Measurements from ENCODE around the gene NEUROD4. TPM values are rescaled to one million over a fixed set of nuclear protein-coding genes. Genes with fewer than 3 reads are reported as not detected.

NEUROD4 gene
- total and polyA plus RNA-seq, 10 of the 15 experiments (the other 5 are each of a cell fraction or from before 2014, with no cell fraction given) = 0.06 TPM; not detected in 9

DNA sequence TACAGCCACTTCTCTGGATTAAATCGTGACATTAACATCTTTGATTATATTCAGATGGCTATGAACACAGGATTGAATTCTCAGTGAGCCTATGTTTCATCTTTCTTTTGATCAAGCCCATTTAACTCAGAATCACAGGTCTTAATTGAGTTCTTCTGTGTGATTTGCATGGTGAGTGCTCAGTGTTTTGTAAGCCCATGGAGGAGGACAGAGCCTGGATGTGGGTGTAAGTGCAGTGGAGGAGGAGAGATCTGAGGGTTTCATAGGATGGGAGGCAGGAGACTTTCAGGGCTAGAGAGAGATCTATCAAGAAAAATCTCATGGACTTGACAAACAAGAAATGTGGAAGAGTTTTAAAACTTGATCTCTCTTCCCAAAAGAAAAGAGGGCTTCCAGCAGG, 29.9 kb upstream of the NEUROD4 start:
- ATAC-seq (no peak), FAIRE-seq (no peak), DNase-seq (ENCODE audit: low read depth, low spot score) (no peak)
- no peaks in the 10 kb centered on the region; the same call in 2 of the 3 replicates for H3K9me3 ChIP-seq (replicated peaks; ENCODE audit: control insufficient read depth, insufficient read depth, low read length)
- ChIA-PET RAD21 (ENCODE audit: unreplicated experiment) (no interaction called here), SMC1A (ENCODE audit: uncharacterized antibody, unreplicated experiment) (no interaction called here), CTCF (interaction anchor here (1.1 kb wide), 1 partner anchor 83 kb away, joined by 3 read pairs; no protein-coding TSS in a partner anchor), POLR2A (no interaction called here)
- no peaks in the 10 kb centered on the region for H4K20me1 ChIP-seq (ENCODE audit: control insufficient read depth, insufficient read depth)
- TF ChIP-seq EGR1 (IDR thresholded peaks at IDR 0.05; ENCODE audit: borderline replicate concordance in 1 of 2, low read depth in 2 of 2, low read length in 2 of 2) (no peak), BRCA1 (IDR thresholded peaks at IDR 0.05; ENCODE audit: low read depth, low read length) (no peak), MYB (IDR thresholded peaks at IDR 0.05; ENCODE audit: borderline replicate concordance, low read depth, low read length) (no peak), CHD2 (IDR thresholded peaks at IDR 0.05; ENCODE audit: borderline replicate concordance, low read depth, low read length) (no peak), TBL1XR1 (IDR thresholded peaks at IDR 0.05; ENCODE audit: low read depth, low read length) (no peak), TAF1 (IDR thresholded peaks at IDR 0.05; ENCODE audit: borderline replicate concordance, low read depth, low read length) (no peak), TCF3 (IDR thresholded peaks at IDR 0.05; ENCODE audit: borderline replicate concordance, insufficient read depth, low read depth, low read length) (no peak), HDAC6 (IDR thresholded peaks at IDR 0.05; ENCODE audit: unreplicated experiment) (no peak), KAT2A (conservative IDR thresholded peaks at IDR 0.05; ENCODE audit: control insufficient read depth, low read depth, low read length) (no peak), ASH2L (IDR thresholded peaks at IDR 0.05; ENCODE audit: borderline replicate concordance, low read depth) (no peak), ZNF384 (IDR thresholded peaks at IDR 0.05; ENCODE audit: borderline replicate concordance, low read depth, low read length) (no peak), CHD1 (IDR thresholded peaks at IDR 0.05; ENCODE audit: low read depth, low read length) (no peak), SIX5 (IDR thresholded peaks at IDR 0.05; ENCODE audit: low read depth, low read length, severe bottlenecking) (no peak), MEF2A (IDR thresholded peaks at IDR 0.05; ENCODE audit: insufficient read depth, low read depth, low read length) (no peak), NBN (IDR thresholded peaks at IDR 0.05) (no peak)
- TF ChIP-seq, protein P1, sequence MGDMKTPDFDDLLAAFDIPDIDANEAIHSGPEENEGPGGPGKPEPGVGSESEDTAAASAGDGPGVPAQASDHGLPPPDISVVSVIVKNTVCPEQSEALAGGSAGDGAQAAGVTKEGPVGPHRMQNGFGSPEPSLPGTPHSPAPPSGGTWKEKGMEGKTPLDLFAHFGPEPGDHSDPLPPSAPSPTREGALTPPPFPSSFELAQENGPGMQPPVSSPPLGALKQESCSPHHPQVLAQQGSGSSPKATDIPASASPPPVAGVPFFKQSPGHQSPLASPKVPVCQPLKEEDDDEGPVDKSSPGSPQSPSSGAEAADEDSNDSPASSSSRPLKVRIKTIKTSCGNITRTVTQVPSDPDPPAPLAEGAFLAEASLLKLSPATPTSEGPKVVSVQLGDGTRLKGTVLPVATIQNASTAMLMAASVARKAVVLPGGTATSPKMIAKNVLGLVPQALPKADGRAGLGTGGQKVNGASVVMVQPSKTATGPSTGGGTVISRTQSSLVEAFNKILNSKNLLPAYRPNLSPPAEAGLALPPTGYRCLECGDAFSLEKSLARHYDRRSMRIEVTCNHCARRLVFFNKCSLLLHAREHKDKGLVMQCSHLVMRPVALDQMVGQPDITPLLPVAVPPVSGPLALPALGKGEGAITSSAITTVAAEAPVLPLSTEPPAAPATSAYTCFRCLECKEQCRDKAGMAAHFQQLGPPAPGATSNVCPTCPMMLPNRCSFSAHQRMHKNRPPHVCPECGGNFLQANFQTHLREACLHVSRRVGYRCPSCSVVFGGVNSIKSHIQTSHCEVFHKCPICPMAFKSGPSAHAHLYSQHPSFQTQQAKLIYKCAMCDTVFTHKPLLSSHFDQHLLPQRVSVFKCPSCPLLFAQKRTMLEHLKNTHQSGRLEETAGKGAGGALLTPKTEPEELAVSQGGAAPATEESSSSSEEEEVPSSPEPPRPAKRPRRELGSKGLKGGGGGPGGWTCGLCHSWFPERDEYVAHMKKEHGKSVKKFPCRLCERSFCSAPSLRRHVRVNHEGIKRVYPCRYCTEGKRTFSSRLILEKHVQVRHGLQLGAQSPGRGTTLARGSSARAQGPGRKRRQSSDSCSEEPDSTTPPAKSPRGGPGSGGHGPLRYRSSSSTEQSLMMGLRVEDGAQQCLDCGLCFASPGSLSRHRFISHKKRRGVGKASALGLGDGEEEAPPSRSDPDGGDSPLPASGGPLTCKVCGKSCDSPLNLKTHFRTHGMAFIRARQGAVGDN (IDR thresholded peaks at IDR 0.05) = no peak
- TF ChIP-seq, protein P2, sequence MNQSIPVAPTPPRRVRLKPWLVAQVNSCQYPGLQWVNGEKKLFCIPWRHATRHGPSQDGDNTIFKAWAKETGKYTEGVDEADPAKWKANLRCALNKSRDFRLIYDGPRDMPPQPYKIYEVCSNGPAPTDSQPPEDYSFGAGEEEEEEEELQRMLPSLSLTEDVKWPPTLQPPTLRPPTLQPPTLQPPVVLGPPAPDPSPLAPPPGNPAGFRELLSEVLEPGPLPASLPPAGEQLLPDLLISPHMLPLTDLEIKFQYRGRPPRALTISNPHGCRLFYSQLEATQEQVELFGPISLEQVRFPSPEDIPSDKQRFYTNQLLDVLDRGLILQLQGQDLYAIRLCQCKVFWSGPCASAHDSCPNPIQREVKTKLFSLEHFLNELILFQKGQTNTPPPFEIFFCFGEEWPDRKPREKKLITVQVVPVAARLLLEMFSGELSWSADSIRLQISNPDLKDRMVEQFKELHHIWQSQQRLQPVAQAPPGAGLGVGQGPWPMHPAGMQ (IDR thresholded peaks at IDR 0.05; ENCODE audit: borderline replicate concordance) = no peak
- H3K9ac ChIP-seq (ENCODE audit: control insufficient read depth, insufficient read depth, low read length) = no peak overlapping the region
- no TSS peak for BruUV-seq (replicated peaks)
- H3K27ac ChIP-seq (ENCODE audit: control insufficient read depth, insufficient read depth) = no peak overlapping the region
- in situ Hi-C loops (cut with MboI) = loop anchor here (5.0 kb wide), 1 partner anchor 82 kb away; no protein-coding TSS in a partner anchor
- H2AFZ ChIP-seq (ENCODE audit: control insufficient read depth, low read depth, low read length) = no peak overlapping the region
- no peaks in the 10 kb centered on the region; the same call in 1 of the 2 replicates for H3K79me2 ChIP-seq (ENCODE audit: control insufficient read depth, insufficient read depth, low read length)
- no peaks in the 10 kb centered on the region for H3K36me3 ChIP-seq (ENCODE audit: control insufficient read depth in 2 of 2, insufficient read depth in 2 of 2, low read length in 1 of 2)
- peaks cover 32% of the 10 kb centered on the region for H3K4me1 ChIP-seq (ENCODE audit: control insufficient read depth, insufficient read depth, low read length)
- H3K4me2 ChIP-seq (ENCODE audit: control insufficient read depth, insufficient read depth) = no peak overlapping the region
- no peak overlapping the region for H3K4me3 ChIP-seq
- H3K27me3 ChIP-seq (replicated peaks in 1 of 2; ENCODE audit: control insufficient read depth in 2 of 2, insufficient read depth in 2 of 2, low read length in 1 of 2) = no peaks in the 10 kb centered on the region
- intact Hi-C loops (cut with micrococcal nuclease; ENCODE audit: unreplicated experiment) = loop anchor here (5.0 to 10.0 kb wide), 2 partner anchors 243 to 635 kb away; no protein-coding TSS in a partner anchor
- 93% methylated on average over 1 of the region's 1 CpG for WGBS (ENCODE audit: insufficient coverage, insufficient replicate concordance, low lambda C conversion rate, missing lambda C conversion rate)

All from GM12878 (cell line).